M059J (cell line): ENCODE measurements around the gene GOLGA6L1. TPM values are rescaled to one million over a fixed set of nuclear protein-coding genes. Genes with fewer than 3 reads are reported as not detected.
"Not testable (repeated sequence)": the region's sequence is repeated elsewhere in the genome, so short reads cannot be mapped to it uniquely, and the experiment has no call there.

Source experiments
- DNase-seq: peaks from one replicate; pipeline ENCODE4 v3.0.0-alpha.2; 2012; ENCODE audit warnings: low read depth
- total RNA-seq: library from RNA; depleted of rRNA; stranded (reverse); fragments of >200 nt; shearing (Covaris generic); gene quantifications from 2 replicates; pipeline ENCODE4 v1.2.3, GENCODE V29; 2014; rRNA removed

The GOLGA6L1 gene
- not detected in 2 replicates for total RNA-seq

DNA sequence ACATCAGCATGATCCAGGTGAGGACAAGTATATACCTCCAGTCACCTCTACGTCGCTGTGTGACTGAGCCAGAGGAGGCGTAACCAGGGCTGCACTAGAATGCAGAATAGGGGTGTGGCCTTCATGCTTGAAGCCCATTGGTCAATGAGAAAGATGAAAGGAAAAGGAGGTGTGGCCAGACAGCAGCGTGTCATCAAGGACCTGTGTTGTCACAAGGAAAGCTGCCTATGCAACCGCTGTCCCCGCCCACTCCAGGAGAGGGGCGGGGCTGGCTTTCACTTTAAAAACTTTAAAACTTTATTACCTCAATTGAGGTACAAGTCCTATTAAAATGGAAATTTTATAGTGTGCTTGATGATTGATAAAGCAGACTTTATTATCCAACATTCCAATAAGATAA is at the start of gene GOLGA6L1:
Gene GOLGA6L1, minus strand, starts transcription at position 101 of the 400 bp plus-strand sequence. Its CDS starts 91 bp downstream, at position 10.
- DNase-seq = not testable (repeated sequence)

GRCh38 chr15:23181201-23181600 is 44.6 kb upstream of the GOLGA6L1 start:
- DNase-seq = not testable (repeated sequence)

- not testable (repeated sequence) for DNase-seq
Observed at GRCh38 chr15:23180547-23180927, 43.9 kb upstream of the GOLGA6L1 start.

DNA sequence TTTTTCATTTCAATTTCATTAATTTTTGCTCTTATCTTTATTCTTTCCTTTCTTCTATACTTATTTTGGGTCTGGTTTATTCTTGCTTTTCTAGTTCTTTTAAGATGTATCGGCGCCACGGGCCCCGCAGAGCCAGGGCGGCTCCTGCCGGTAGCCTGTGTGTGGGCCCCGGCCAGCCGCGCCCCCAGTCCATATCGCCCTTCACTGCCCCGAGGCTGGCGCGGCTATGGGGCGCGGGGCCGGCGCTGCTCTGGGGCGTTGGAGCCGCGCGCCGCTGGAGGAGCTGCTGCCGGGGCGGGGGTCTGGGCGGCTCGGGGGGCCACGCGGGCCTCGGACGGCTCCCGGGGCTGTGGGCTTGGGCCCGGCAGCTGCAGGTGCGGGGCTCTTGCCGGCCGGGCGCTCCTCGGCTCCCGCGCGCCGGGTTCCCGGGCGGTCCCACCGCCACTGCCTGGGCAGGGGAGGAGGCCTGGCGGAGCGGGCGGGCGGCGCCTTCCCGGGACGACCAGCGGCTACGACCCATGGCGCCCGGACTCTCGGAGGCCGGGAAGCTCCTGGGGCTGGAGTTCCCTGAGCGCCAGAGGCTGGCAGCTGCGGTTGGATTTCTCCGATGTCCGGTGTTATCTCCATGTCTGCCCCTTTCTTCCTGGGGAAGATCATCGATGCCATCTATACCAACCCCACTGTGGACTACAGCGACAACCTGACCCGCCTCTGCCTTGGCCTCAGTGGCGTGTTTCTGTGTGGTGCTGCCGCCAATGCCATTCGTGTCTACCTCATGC is 43.3 kb upstream of the GOLGA6L1 start:
- not testable (repeated sequence) for DNase-seq

- DNase-seq = not testable (repeated sequence)
Observed at GRCh38 chr15:23176683-23177082, 40.1 kb upstream of the GOLGA6L1 start.

DNA sequence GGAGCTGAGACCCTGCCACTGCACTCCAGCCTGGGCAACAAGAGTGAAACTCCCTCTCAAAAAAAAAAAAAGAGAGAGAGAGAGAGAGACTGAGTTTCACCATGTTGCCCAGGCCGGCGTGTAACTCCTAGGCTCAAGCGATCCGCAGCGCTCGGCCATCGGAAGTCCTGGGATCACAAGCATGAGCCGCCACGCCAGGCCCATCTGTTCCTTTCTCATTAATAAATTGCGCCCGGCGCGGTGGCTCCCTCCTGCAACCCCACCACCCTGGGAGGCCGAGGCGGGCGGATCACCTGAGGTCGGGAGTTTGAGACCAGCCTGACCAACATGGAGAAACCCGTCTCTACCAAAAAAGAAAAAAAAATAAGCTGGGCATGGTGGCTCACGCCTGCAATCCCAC is 39.0 kb upstream of the GOLGA6L1 start:
- DNase-seq = not testable (repeated sequence)

GRCh38 chr15:23174609-23175140 is 38.1 kb upstream of the GOLGA6L1 start:
- peak; percentile 53 for DNase-seq

- not testable (repeated sequence) for DNase-seq
Observed at GRCh38 chr15:23132787-23133186, 3.8 kb downstream of the GOLGA6L1 start.

GRCh38 chr15:23118208-23118607 is 18.4 kb downstream of the GOLGA6L1 start:
- DNase-seq = no peak

DNA sequence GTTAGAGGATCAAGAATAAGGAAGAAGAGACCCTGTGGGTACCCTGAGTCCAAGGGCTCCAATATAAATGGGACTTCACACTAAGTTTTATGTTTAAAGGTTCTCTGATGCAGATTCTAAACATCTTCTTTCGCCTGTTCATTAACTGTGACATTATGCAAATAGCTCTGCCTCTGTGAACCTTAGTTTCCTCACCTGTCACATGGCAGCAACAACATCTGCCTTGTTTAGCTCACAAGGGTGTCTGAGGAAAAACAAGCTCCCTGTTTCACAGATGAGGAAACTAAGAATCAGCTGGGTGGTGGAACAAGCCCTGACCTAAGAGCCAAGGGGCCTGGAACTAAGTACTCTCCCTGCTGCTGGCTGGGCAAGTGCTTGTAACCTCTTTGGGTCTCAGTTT is 40.8 kb downstream of the GOLGA6L1 start:
- DNase-seq = no peak

- DNase-seq = no peak
Observed at GRCh38 chr15:23083115-23083514, 53.5 kb downstream of the GOLGA6L1 start.

GRCh38 chr15:23081996-23082737 is 54.5 kb downstream of the GOLGA6L1 start:
- not testable (repeated sequence) for DNase-seq

GRCh38 chr15:23081271-23081670 is 55.4 kb downstream of the GOLGA6L1 start:
- no peak for DNase-seq

- DNase-seq = no peak
Observed at GRCh38 chr15:23079766-23080165, 56.9 kb downstream of the GOLGA6L1 start.

Other genes with a start within 250 kb of the GOLGA6L1 start
- 37.2 and 75.5 TPM in 2 replicates for gene CYFIP1, start 156.5 kb downstream of the GOLGA6L1 start, total RNA-seq
- gene TUBGCP5, start 97.3 kb downstream of the GOLGA6L1 start, total RNA-seq = 20.2 and 20.8 TPM in 2 replicates
- gene GOLGA6L26, start 197.4 kb upstream of the GOLGA6L1 start, total RNA-seq = not detected in 2 replicates
- not detected in 2 replicates for gene GOLGA8S, start 217.9 kb upstream of the GOLGA6L1 start, total RNA-seq